T-cell (primary cell): ENCODE results near the gene ACKR4. TPM values are rescaled to one million over a fixed set of nuclear protein-coding genes. Genes with fewer than 3 reads are reported as not detected.

ENCODE experiments used
- ATAC-seq, 4 experiments: fragments of 200-7000 bp in 3 of 4; fragments of 150-1000 bp in 1 of 4; cut with Tn5 transposase; replicated peaks in 1 of 4; 1 replicate in 3 of 4; 2 replicates in 1 of 4; pipeline ENCODE4 v1.10.0; 2021; ENCODE audit warnings: moderate library complexity in 3 of 4, mild to moderate bottlenecking in 2 of 4, moderate number of reproducible peaks in 1 of 4
- CTCF ChIA-PET, 2 donors: fragments of 300-600 bp; sonication (Branson Sonifier 250); formaldehyde crosslinking; loops; one replicate each; lab custom pipeline; 2022; ENCODE audit warnings: antibody characterized with exemption in 2 of 2; lab: Charles Lee
- POLR2A ChIA-PET, 2 donors: fragments of 300-600 bp; sonication (Branson Sonifier 250); formaldehyde crosslinking; loops; one replicate each; lab custom pipeline; 2022; ENCODE audit warnings: antibody characterized with exemption in 2 of 2; lab: Charles Lee
- DNase-seq, 35 experiments: peaks; one replicate each; pipeline versions ENCODE4 v3.0.0 to v3.0.0-alpha.2; 2013 to 2023
- H3K27ac ChIP-seq: one replicate; pipeline ENCODE4 v1.5.1; 2013; ENCODE audit warnings: low read length
- H3K27me3 ChIP-seq, 2 experiments: replicated peaks in 1 of 2; 1 replicate in 1 of 2; 2 replicates in 1 of 2; pipeline versions ENCODE4 v1.6.1 to v1.7.0; 2013; ENCODE audit warnings: low read length in 1 of 2, mixed read lengths in 1 of 2; ENCODE audit not compliant: control insufficient read depth in 2 of 2, insufficient read depth in 2 of 2; ENCODE audit errors: extremely low read depth in 1 of 2
- H3K36me3 ChIP-seq, 2 donors: 1 replicate in 1 of 2; 2 replicates in 1 of 2; pipeline versions ENCODE4 v1.6.1 to v1.7.0; 2013; ENCODE audit warnings: low read length in 1 of 2; ENCODE audit not compliant: control insufficient read depth in 2 of 2, insufficient read depth in 1 of 2; ENCODE audit errors: extremely low read depth in 1 of 2
- H3K4me1 ChIP-seq, 2 experiments: 1 replicate in 1 of 2; 2 replicates in 1 of 2; pipeline versions ENCODE4 v1.6.1 to v1.7.0; 2013; ENCODE audit warnings: low read length in 2 of 2, mixed read lengths in 1 of 2; ENCODE audit not compliant: insufficient read depth in 2 of 2, control insufficient read depth in 1 of 2; ENCODE audit errors: extremely low read depth in 1 of 2
- H3K4me3 ChIP-seq, 2 donors: 1 replicate in 1 of 2; 2 replicates in 1 of 2; pipeline versions ENCODE4 v1.5.1 to v1.7.0; 2013; ENCODE audit warnings: mild to moderate bottlenecking in 2 of 2, low read length in 1 of 2, moderate library complexity in 1 of 2; ENCODE audit not compliant: control insufficient read depth in 1 of 2; ENCODE audit errors: extremely low read depth in 1 of 2
- H3K9me3 ChIP-seq: 2 replicates; pipeline ENCODE4 v1.7.0; 2013
- H3K27ac Mint-ChIP-seq, 2 donors: one replicate each; pipeline ENCODE4 v1.8.0; 2020 to 2021; ENCODE audit warnings: mild to moderate bottlenecking in 2 of 2, mixed read lengths in 2 of 2
- H3K27me3 Mint-ChIP-seq, 2 donors: one replicate each; pipeline ENCODE4 v1.8.0; 2021 to 2022; ENCODE audit warnings: mixed read lengths in 2 of 2
- H3K36me3 Mint-ChIP-seq: one replicate; pipeline ENCODE4 v1.8.0; 2021; ENCODE audit warnings: mixed read lengths
- H3K4me1 Mint-ChIP-seq, 3 donors: one replicate each; pipeline ENCODE4 v1.8.0; 2020 to 2022; ENCODE audit warnings: mixed read lengths in 3 of 3, mild to moderate bottlenecking in 1 of 3
- H3K4me3 Mint-ChIP-seq, 3 donors: one replicate each; pipeline ENCODE4 v1.8.0; 2020 to 2022; ENCODE audit warnings: mild to moderate bottlenecking in 3 of 3, mixed read lengths in 3 of 3, moderate library complexity in 3 of 3
- H3K9me3 Mint-ChIP-seq, 3 donors: one replicate each; pipeline ENCODE4 v1.8.0; 2020 to 2022; ENCODE audit warnings: mixed read lengths in 3 of 3
- WGBS: methylation state at CpG from one replicate; pipeline ENCODE4 v1.1.5; 2013; ENCODE audit warnings: missing lambda C conversion rate; ENCODE audit not compliant: insufficient coverage; 5-methylcytosine and 5-hydroxymethylcytosine counted together
- total RNA-seq, 35 experiments: library from RNA in 6 of 35; stranded (reverse) in 6 of 35; fragments of 120-200 nt in 1 of 35; gene quantifications; one replicate each; pipeline versions ENCODE4 v1.2.1 to v1.2.4 and lab custom pipeline; 2013 to 2026

The ACKR4 gene
- total RNA-seq, 5 donors from 2014 or later (not counting 1 experiment from before 2014, with no cell fraction given), result 0.15 to 0.37 (median 0.25) TPM; not detected in 2

DNA sequence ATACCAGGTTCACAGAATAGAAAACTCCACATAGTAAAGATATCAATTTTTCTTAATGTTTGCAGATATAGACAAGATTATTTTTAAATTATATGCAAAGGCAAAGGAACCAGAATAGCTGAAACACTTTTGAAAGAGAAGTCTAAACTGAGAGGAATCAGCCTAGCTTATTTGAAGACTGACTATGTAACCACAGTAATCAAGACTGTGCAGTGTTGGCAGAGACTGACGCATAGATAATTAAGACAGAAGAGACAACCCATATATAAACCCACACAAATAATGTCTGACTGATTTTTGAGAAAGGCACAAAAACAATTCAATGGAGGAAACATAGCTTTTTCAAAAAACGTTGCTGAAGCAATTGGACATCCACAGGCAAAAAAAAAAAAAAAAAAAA lies 28.6 kb upstream of the ACKR4 start:
- no peaks in the 10 kb centered on the region for H3K4me1 ChIP-seq
- H3K27ac ChIP-seq, result no peak overlapping the region
- H3K4me3 Mint-ChIP-seq, result no peak overlapping the region
- H3K27me3 Mint-ChIP-seq, result no peaks in the 10 kb centered on the region
- ATAC-seq (no peak), DNase-seq (no peak)
- no CpG with 5 or more reads among the region's 2 CpGs for WGBS
- H3K4me3 ChIP-seq, result no peak overlapping the region
- peaks cover 0 to 6% (median 0%) of the 10 kb centered on the region in 3 donors for H3K9me3 Mint-ChIP-seq
- H3K27ac Mint-ChIP-seq, result no peak overlapping the region
- peaks cover 68% of the 10 kb centered on the region for H3K36me3 Mint-ChIP-seq
- H3K4me1 Mint-ChIP-seq, result no peaks in the 10 kb centered on the region
- peaks cover 0 to 3% of the 10 kb centered on the region in 2 donors for H3K36me3 ChIP-seq
- CTCF ChIA-PET, result interaction anchor here in 1 of 2 donors (0.6 to 1.0 kb wide), 2 partner anchors 9 to 217 kb away, joined by 3 read pairs; no protein-coding TSS in a partner anchor
- H3K27me3 ChIP-seq, result no peaks in the 10 kb centered on the region
- H3K9me3 ChIP-seq, result no peaks in the 10 kb centered on the region
- POLR2A ChIA-PET, result interaction anchor here (0.6 kb wide), 4 partner anchors 14 to 151 kb away, joined by 3 to 12 read pairs (median 4); partner anchors contain the start of gene DNAJC13 (in 1 of the 2)

DNA sequence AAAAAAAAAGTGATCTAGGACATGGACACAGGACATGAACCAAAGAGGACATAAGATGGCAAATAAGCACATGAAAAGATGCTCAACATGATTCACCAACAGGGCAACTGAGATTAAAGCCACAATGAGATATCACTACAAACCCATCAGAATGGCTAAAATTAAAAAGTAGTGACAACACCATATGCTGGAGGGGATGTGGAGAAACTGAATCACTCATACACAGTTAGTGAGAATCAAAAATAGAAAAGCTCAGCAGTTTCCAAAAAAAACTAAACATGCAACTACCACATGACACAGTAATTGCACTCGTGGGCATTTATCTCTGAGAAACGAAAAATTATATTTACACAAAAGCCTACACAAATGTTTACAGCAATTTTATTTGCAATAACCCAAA lies 27.9 kb upstream of the ACKR4 start:
- Histone ChIP-seq H3K9me3 (no peaks in the 10 kb centered on the region), H3K27ac (no peak overlapping the region), H3K4me3 (no peak overlapping the region), H3K36me3 (peaks cover 3 to 5% of the 10 kb centered on the region in 2 donors), H3K4me1 (no peaks in the 10 kb centered on the region), H3K27me3 (no peaks in the 10 kb centered on the region)
- CTCF ChIA-PET, result interaction anchor here in 1 of 2 donors (0.6 to 1.0 kb wide), 2 partner anchors 8 to 218 kb away, joined by 3 read pairs; no protein-coding TSS in a partner anchor
- Mint-ChIP-seq H3K27ac (no peak overlapping the region), H3K36me3 (peaks cover 71% of the 10 kb centered on the region), H3K9me3 (peaks cover 0 to 6% (median 0%) of the 10 kb centered on the region in 3 donors), H3K27me3 (no peaks in the 10 kb centered on the region), H3K4me1 (no peaks in the 10 kb centered on the region), H3K4me3 (no peak overlapping the region)
- ATAC-seq, result no peak
- WGBS, result 27% methylated on average over 2 of the region's 2 CpGs
- DNase-seq, result no peak
- POLR2A ChIA-PET, result interaction anchor here (0.6 kb wide), 5 partner anchors 14 to 1562 kb away, joined by 3 to 12 read pairs (median 4); partner anchors contain the start of gene DNAJC13 (in 1 of the 2)

DNA sequence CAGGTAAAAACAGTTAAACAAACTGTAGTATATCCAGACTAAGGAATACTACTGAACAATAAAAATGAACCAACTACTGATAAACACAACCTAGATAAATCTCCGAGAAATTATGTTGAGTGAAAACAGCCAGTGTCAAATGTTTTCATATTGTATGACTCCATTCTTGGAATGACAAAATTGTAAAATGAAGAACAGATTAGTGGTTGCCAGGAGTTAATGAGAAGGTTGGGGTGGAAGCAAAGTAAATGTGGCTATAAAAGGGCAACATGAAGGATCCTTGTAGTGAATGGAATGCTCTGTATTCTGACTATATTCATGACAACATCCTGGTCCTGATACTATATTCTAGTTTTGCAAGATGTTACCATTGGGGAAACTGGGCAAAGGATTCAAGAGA lies 27.5 kb upstream of the ACKR4 start:
- no peaks in the 10 kb centered on the region for H3K4me1 ChIP-seq
- H3K27ac Mint-ChIP-seq, result no peak overlapping the region
- H3K4me3 Mint-ChIP-seq, result no peak overlapping the region
- H3K27me3 ChIP-seq, result no peaks in the 10 kb centered on the region
- H3K9me3 ChIP-seq, result no peaks in the 10 kb centered on the region
- WGBS, result no CpG with 5 or more reads among the region's 1 CpG
- DNase-seq (no peak), ATAC-seq (no peak)
- H3K9me3 Mint-ChIP-seq, result peaks cover 0 to 6% (median 0%) of the 10 kb centered on the region in 3 donors
- H3K36me3 ChIP-seq, result peaks cover 0 to 7% of the 10 kb centered on the region in 2 donors
- H3K27ac ChIP-seq, result no peak overlapping the region
- POLR2A ChIA-PET, result interaction anchor here in 1 of 2 donors (0.6 kb wide), 1 partner anchor 1563 kb away, joined by 3 read pairs; no protein-coding TSS in a partner anchor
- CTCF ChIA-PET, result interaction anchor here in 1 of 2 donors (1.0 kb wide), 1 partner anchor 218 kb away, joined by 3 read pairs; no protein-coding TSS in a partner anchor
- no peaks in the 10 kb centered on the region for H3K4me1 Mint-ChIP-seq
- peaks cover 68% of the 10 kb centered on the region for H3K36me3 Mint-ChIP-seq
- no peak overlapping the region for H3K4me3 ChIP-seq
- no peaks in the 10 kb centered on the region for H3K27me3 Mint-ChIP-seq

DNA sequence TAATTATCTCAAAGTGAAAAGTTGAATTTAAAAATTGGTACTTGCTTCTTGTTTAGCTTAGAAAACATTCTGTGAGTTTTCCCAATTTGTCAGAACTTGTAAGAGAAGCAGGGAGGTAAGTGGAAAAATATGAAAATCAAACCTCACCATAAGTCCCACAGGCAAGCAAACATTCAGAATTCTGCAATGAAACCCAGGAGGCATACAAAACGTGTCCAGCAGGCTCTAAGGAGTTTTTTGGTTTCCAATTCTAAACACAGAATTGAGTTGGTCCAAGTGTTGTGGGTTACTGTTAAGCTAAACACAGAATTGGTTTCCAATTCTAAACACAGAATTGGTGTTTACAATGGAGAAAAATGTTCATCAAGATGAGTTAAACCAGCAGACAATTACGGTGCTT lies 27.1 kb upstream of the ACKR4 start:
- Histone ChIP-seq H3K27me3 (no peaks in the 10 kb centered on the region), H3K27ac (no peak overlapping the region), H3K4me1 (no peaks in the 10 kb centered on the region), H3K4me3 (no peak overlapping the region), H3K9me3 (no peaks in the 10 kb centered on the region), H3K36me3 (peaks cover 0 to 11% of the 10 kb centered on the region in 2 donors)
- H3K27ac Mint-ChIP-seq, result no peak overlapping the region
- WGBS, result no CpG with 5 or more reads among the region's 2 CpGs
- no peaks in the 10 kb centered on the region for H3K4me1 Mint-ChIP-seq
- H3K4me3 Mint-ChIP-seq, result no peak overlapping the region
- DNase-seq, result no peak
- ChIA-PET POLR2A (no interaction called here), CTCF (no interaction called here)
- peaks cover 0 to 6% (median 0%) of the 10 kb centered on the region in 3 donors for H3K9me3 Mint-ChIP-seq
- peaks cover 65% of the 10 kb centered on the region for H3K36me3 Mint-ChIP-seq
- ATAC-seq, result no peak
- H3K27me3 Mint-ChIP-seq, result no peaks in the 10 kb centered on the region

DNA sequence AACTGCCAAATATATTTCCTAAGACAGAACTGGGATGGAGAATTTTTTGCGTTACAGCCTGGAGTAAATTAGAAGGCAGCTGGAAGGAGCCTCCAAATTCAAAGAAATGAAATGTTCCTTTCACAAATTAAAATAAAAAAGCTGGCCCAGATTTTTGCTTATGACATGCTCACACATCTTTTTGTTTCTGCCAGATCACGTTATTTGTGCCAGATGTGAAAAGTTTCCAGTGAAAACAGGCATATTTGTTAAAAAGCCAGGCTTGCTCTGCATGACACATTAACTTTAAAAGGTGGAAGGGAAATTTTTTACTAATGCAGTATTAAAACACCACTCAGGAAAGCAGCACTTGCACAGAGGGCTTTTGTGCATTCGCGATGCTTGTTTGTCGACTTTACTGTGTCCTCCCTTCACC lies 23.3 kb upstream of the ACKR4 start:
- Mint-ChIP-seq H3K9me3 (peaks cover 0 to 6% (median 0%) of the 10 kb centered on the region in 3 donors), H3K4me3 (no peak overlapping the region), H3K27me3 (no peaks in the 10 kb centered on the region), H3K27ac (no peak overlapping the region), H3K36me3 (peaks cover 77% of the 10 kb centered on the region), H3K4me1 (no peaks in the 10 kb centered on the region)
- Histone ChIP-seq H3K4me3 (no peak overlapping the region), H3K27ac (no peak overlapping the region), H3K27me3 (no peaks in the 10 kb centered on the region), H3K36me3 (peaks cover 0 to 37% of the 10 kb centered on the region in 2 donors), H3K9me3 (no peaks in the 10 kb centered on the region), H3K4me1 (no peaks in the 10 kb centered on the region)
- no peak for DNase-seq
- ATAC-seq, result no peak
- WGBS, result 91% methylated on average over 4 of the region's 5 CpGs
- ChIA-PET POLR2A (no interaction called here), CTCF (no interaction called here)

DNA sequence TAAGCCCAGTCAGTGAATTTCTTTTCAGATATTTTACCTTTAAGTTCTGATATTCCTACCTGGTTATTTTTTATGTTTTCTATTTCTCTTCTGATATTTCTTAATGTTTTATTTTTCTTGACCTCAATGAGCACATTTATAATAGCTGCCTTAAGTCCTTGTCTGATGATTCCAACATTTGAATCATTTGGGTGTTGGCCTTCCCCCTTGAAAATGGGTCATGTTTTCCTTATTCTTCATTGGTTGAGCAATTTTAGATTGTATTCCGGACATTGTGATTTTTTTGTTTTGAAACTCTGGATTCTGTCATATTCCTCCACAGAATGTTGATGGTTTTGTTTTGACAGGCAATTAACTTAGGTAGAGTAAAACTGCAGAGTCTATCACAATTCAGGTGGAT lies 9.7 kb upstream of the ACKR4 start:
- POLR2A ChIA-PET, result no interaction called here
- DNase-seq (no peak), ATAC-seq (no peak)
- Histone ChIP-seq H3K27ac (no peak overlapping the region), H3K4me1 (no peaks in the 10 kb centered on the region), H3K36me3 (peaks cover 0 to 3% of the 10 kb centered on the region in 2 donors), H3K27me3 (no peaks in the 10 kb centered on the region), H3K4me3 (no peak overlapping the region), H3K9me3 (no peaks in the 10 kb centered on the region)
- CTCF ChIA-PET, result no interaction called here
- H3K27ac Mint-ChIP-seq, result no peak overlapping the region
- no peaks in the 10 kb centered on the region for H3K27me3 Mint-ChIP-seq
- H3K4me1 Mint-ChIP-seq, result no peaks in the 10 kb centered on the region
- H3K9me3 Mint-ChIP-seq, result peaks cover 0 to 13% (median 3%) of the 10 kb centered on the region in 3 donors
- WGBS, result no CpG with 5 or more reads among the region's 1 CpG
- H3K36me3 Mint-ChIP-seq, result peaks cover 52% of the 10 kb centered on the region
- H3K4me3 Mint-ChIP-seq, result no peak overlapping the region
